ACHN (cell line): ENCODE data around the gene CCDC81.
A peak's percentile ranks its signal among the peaks of the same experiment; 100 is the strongest.
"Not testable (repeated sequence)": the region's sequence is repeated elsewhere in the genome, so short reads cannot be mapped to it uniquely, and the experiment has no call there.

Source experiments
- DNase-seq: peaks from one replicate; pipeline ENCODE4 v3.0.0-alpha.2; 2015
- in situ Hi-C: cut with HindIII; loops from 2 replicates; pipeline ENCODE4 v1.10.0; 2017; ENCODE audit warnings: low sequenced_read_pairs, low pct_ligation_motif_present, low pct_unique_long_range_greater_than_20kb

CCDC81 gene

GRCh38 chr11:86423488-86423887, 48.8 kb downstream of the CCDC81 start:
- in situ Hi-C loops, DNase-seq: not testable (repeated sequence)

- DNase-seq: no peak
- in situ Hi-C loops: no loop called here
Measured at GRCh38 chr11:86427441-86427840, 52.8 kb downstream of the CCDC81 start.

- DNase-seq: no peak
Measured at GRCh38 chr11:86431258-86431657, 56.6 kb downstream of the CCDC81 start.

GRCh38 chr11:86433361-86434095, 58.8 kb downstream of the CCDC81 start:
- in situ Hi-C loops, DNase-seq: not testable (repeated sequence)

More at GRCh38 chr11:86431258-86431657, 56.6 kb downstream of the CCDC81 start:
- in situ Hi-C loops: no loop called here

GRCh38 chr11:86435711-86436110, 61.0 kb downstream of the CCDC81 start:
- in situ Hi-C loops: no loop called here
- no peak for DNase-seq

- in situ Hi-C loops: no loop called here
- DNase-seq: peak; percentile 30
Measured at GRCh38 chr11:86438685-86439084, 64.0 kb downstream of the CCDC81 start.

- in situ Hi-C loops: no loop called here
- DNase-seq: no peak
Measured at GRCh38 chr11:86440305-86440716, 65.6 kb downstream of the CCDC81 start.

GRCh38 chr11:86440843-86441242, 66.2 kb downstream of the CCDC81 start:
- in situ Hi-C loops: no loop called here
- DNase-seq: no peak

GRCh38 chr11:86442420-86442819, 67.7 kb downstream of the CCDC81 start:
- in situ Hi-C loops: no loop called here
- DNase-seq: no peak

GRCh38 chr11:86442827-86443226, 68.1 kb downstream of the CCDC81 start:
- in situ Hi-C loops: no loop called here
- DNase-seq: no peak

- DNase-seq: no peak
- in situ Hi-C loops: no loop called here
Measured at GRCh38 chr11:86443415-86443814, 68.7 kb downstream of the CCDC81 start.

GRCh38 chr11:86444981-86445380, 70.3 kb downstream of the CCDC81 start:
- in situ Hi-C loops: no loop called here
- no peak for DNase-seq

- in situ Hi-C loops: no loop called here
- DNase-seq: no peak
Measured at GRCh38 chr11:86446163-86446923, 71.7 kb downstream of the CCDC81 start.

- in situ Hi-C loops: no loop called here
- no peak for DNase-seq
Measured at GRCh38 chr11:86446924-86447285, 72.2 kb downstream of the CCDC81 start.

- in situ Hi-C loops: no loop called here
- DNase-seq: no peak
Measured at GRCh38 chr11:86447763-86448480, 73.2 kb downstream of the CCDC81 start.

- no peak for DNase-seq
- in situ Hi-C loops: loop anchor here (25.0 kb wide), 1 partner anchor 137 kb away; no protein-coding TSS in a partner anchor
Measured at GRCh38 chr11:86449993-86450629, 75.4 kb downstream of the CCDC81 start.

GRCh38 chr11:86453290-86454030, 78.8 kb downstream of the CCDC81 start:
- DNase-seq: no peak
- in situ Hi-C loops: loop anchor here (25.0 kb wide), 1 partner anchor 134 kb away; no protein-coding TSS in a partner anchor
